HG03139 (cell line): Measurements from ENCODE around the gene YY1.
"Not testable (repeated sequence)": the region's sequence is repeated elsewhere in the genome, so short reads cannot be mapped to it uniquely, and the experiment has no call there.

Experiments used
- ATAC-seq: cut with Tn5 transposase; IDR thresholded peaks from one replicate; pipeline ENCODE4 v1.9.1; 2021; ENCODE audit not compliant: unreplicated experiment

The YY1 gene

GRCh38 chr14:100295376-100296105 is 56.6 kb downstream of the YY1 start:
- ATAC-seq, result no peak

GRCh38 chr14:100296106-100296651 is 57.2 kb downstream of the YY1 start:
- ATAC-seq, result no peak

- not testable (repeated sequence) for ATAC-seq
Measured at GRCh38 chr14:100296729-100297128, 57.8 kb downstream of the YY1 start.

- peak; percentile 74 for ATAC-seq
Measured at GRCh38 chr14:100297320-100298300, 58.7 kb downstream of the YY1 start.

GRCh38 chr14:100298551-100299237 is 59.8 kb downstream of the YY1 start:
- ATAC-seq, result no peak

GRCh38 chr14:100299238-100299560 is 60.3 kb downstream of the YY1 start:
- ATAC-seq, result no peak

GRCh38 chr14:100302616-100303015 is 63.7 kb downstream of the YY1 start:
- ATAC-seq, result no peak

GRCh38 chr14:100303179-100303578 is 64.2 kb downstream of the YY1 start:
- no peak for ATAC-seq

GRCh38 chr14:100303925-100304324 is 65.0 kb downstream of the YY1 start:
- no peak for ATAC-seq

- ATAC-seq, result no peak
Measured at GRCh38 chr14:100304825-100305323, 65.9 kb downstream of the YY1 start.

GRCh38 chr14:100305324-100306100 is 66.6 kb downstream of the YY1 start:
- no peak for ATAC-seq

- ATAC-seq, result peak; percentile 89
Measured at GRCh38 chr14:100306101-100306997, 67.4 kb downstream of the YY1 start, which contains the start of gene SLC25A29. SLC25A29 (minus strand) TSS chr14:100306444; CDS start chr14:100306232, 212 bp downstream.

GRCh38 chr14:100306998-100307765 is 68.2 kb downstream of the YY1 start:
- no peak for ATAC-seq

- no peak for ATAC-seq
Measured at GRCh38 chr14:100307766-100308426, 69.0 kb downstream of the YY1 start.

GRCh38 chr14:100308427-100308792 is 69.5 kb downstream of the YY1 start:
- ATAC-seq, result not testable (repeated sequence)

- ATAC-seq, result no peak
Measured at GRCh38 chr14:100309028-100309737, 70.2 kb downstream of the YY1 start.
